HFFc6 (cell line): ENCODE data around the gene RRP1. TPM values are rescaled to one million over a fixed set of nuclear protein-coding genes. Genes with fewer than 3 reads are reported as not detected.

Source experiments
- DNase-seq: peaks from one replicate; pipeline ENCODE4 v3.0.0-alpha.2; 2018
- H3K27ac Mint-ChIP-seq: 2 replicates; pipeline ENCODE4 v1.8.0; 2020; ENCODE audit warnings: mild to moderate bottlenecking, mixed read lengths
- H3K27me3 Mint-ChIP-seq: 2 replicates; pipeline ENCODE4 v1.8.0; 2021; ENCODE audit warnings: mild to moderate bottlenecking, moderate library complexity, mixed read lengths; ENCODE audit not compliant: insufficient read depth
- H3K36me3 Mint-ChIP-seq: 2 replicates; pipeline ENCODE4 v1.8.0; 2021; ENCODE audit warnings: low read depth, mixed read lengths
- H3K4me1 Mint-ChIP-seq: 2 replicates; pipeline ENCODE4 v1.8.0; 2020; ENCODE audit warnings: low read depth, mixed read lengths
- H3K4me3 Mint-ChIP-seq: 2 replicates; pipeline ENCODE4 v1.8.0; 2020; ENCODE audit warnings: mild to moderate bottlenecking, moderate library complexity, mixed read lengths
- H3K9me3 Mint-ChIP-seq: 2 replicates; pipeline ENCODE4 v1.8.0; 2020; ENCODE audit warnings: mild to moderate bottlenecking, mixed read lengths
- CTCF ChIP-seq: fragments of 200-600 bp; sonication (generic); IDR thresholded peaks from 2 replicates; pipeline ENCODE4 v1.5.0; 2021; ENCODE audit warnings: antibody characterized with exemption, mild to moderate bottlenecking
- total RNA-seq, 6 experiments: library from RNA; stranded (reverse); fragmentation: NEBNext Ultra II Directional; extraction: Animal tissue kit (Norgen Biotek cat#: 25700); gene quantifications; 2 replicates in 1 of 6; 3 replicates in 5 of 6; pipeline ENCODE4 v1.2.3, GENCODE V29; 2021

The RRP1 gene
- total RNA-seq, 6 experiments from 2014 or later, result 19.9 to 24.8 (median 23.0) TPM

DNA sequence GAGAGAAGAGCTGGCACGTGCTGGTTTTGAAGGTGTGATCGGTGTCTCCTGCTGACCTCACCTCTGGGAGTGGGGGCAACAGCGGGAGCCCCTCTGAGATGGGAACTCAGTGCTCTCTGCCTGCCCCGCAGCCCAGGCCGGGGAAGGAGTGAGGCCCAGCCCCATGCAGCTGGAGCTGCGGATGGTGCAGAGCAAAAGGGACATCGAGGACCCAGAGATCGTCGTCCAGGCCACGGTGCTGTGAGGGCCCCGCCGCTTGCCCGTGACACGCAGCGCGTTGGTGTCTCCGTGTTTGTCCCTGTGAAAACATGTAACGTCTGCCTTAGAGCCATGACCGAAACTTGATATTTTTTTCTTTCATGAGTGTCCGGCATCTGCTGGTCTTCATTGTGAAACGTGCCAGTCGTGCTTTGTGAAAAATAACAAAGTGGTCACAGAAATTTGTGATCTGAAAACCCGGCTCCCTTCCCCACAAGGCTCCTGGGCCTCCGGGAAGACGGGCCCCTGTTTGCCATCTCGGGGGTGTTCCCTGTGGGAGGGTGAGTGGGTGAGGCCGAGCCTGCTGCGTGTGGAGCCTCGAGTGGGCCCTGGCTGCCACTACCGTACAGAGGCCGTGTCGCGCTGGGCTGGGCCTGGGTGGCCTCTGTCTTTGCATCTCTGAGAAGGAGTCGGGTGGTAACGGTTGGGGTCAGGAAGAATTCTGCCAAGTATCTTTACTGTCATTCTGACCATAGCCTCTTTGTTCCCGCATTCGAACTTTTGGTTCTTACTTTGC is 33.4 kb upstream of the RRP1 start:
- DNase-seq, result no peak
- Mint-ChIP-seq H3K27me3 (no peaks in the 10 kb centered on the region; the same call in 1 of the 2 replicates), H3K4me1 (no peaks in the 10 kb centered on the region), H3K9me3 (no peaks in the 10 kb centered on the region), H3K4me3 (no peak overlapping the region), H3K36me3 (peaks cover 22% of the 10 kb centered on the region), H3K27ac (no peak overlapping the region)
- no peak for TF ChIP-seq CTCF

DNA sequence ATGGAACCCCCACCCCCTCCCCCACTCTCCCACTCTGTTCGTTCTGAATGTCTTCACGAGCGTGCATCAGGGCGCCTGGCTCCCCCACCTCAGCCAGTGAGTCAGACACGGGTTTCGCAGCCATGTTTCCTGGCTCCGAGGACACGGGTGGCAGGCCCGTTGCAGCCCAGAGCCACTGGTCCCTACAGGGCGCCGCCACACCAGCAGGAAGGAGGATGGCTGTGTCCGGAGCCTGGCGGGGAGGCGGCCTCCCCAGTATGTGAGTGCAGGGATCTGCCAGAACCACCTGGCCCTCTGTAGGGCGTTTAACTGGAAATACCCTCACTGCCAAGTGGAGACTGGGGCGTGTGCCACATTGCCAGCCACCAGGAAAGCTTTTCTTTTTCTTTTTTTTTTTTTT is 31.8 kb upstream of the RRP1 start:
- H3K9me3 Mint-ChIP-seq, result no peaks in the 10 kb centered on the region
- no peak overlapping the region for H3K4me3 Mint-ChIP-seq
- no peak for TF ChIP-seq CTCF
- no peak for DNase-seq
- no peak overlapping the region for H3K27ac Mint-ChIP-seq
- no peaks in the 10 kb centered on the region for H3K4me1 Mint-ChIP-seq
- H3K36me3 Mint-ChIP-seq, result peaks cover 24% of the 10 kb centered on the region
- no peaks in the 10 kb centered on the region; the same call in 1 of the 2 replicates for H3K27me3 Mint-ChIP-seq

DNA sequence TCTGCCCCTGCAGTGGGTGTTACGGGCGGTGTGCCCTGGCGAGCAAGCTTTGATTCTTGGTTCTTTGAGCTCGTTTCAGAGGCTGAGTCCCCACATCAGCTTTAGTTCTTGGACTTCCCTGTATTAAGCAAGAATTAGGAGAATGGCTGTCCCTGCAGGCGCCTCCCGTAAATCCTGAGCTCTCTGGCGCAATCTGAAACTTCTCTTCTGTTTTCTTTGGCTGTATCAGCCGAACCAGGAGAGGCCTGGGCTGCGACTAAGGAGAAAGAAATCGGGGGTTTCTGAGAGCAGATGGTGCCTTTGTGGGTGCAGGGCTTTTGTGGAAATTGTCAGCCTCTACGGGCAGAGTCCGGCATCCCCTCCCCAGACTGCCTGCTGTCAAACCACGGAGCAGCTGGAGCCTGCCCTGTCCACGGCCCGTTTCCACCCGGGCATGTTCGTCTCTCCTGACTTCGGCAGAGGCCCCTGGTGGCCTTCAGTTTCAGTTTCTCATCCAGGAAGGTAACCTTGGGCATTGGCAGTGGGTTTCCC is 31.2 kb upstream of the RRP1 start:
- Mint-ChIP-seq H3K27ac (no peak overlapping the region), H3K27me3 (no peaks in the 10 kb centered on the region; the same call in 1 of the 2 replicates), H3K4me3 (no peak overlapping the region), H3K9me3 (no peaks in the 10 kb centered on the region), H3K4me1 (no peaks in the 10 kb centered on the region), H3K36me3 (peaks cover 22% of the 10 kb centered on the region)
- no peak for DNase-seq
- TF ChIP-seq CTCF, result no peak

GRCh38 chr21:43758811-43759210 is 30.6 kb upstream of the RRP1 start:
- H3K27ac Mint-ChIP-seq, result no peak overlapping the region
- no peaks in the 10 kb centered on the region for H3K9me3 Mint-ChIP-seq
- H3K4me3 Mint-ChIP-seq, result no peak overlapping the region
- no peak for DNase-seq
- H3K4me1 Mint-ChIP-seq, result no peaks in the 10 kb centered on the region
- H3K36me3 Mint-ChIP-seq, result peaks cover 19% of the 10 kb centered on the region
- TF ChIP-seq CTCF, result no peak
- no peaks in the 10 kb centered on the region; the same call in 1 of the 2 replicates for H3K27me3 Mint-ChIP-seq

- no peak for TF ChIP-seq CTCF
- no peaks in the 10 kb centered on the region for H3K9me3 Mint-ChIP-seq
- no peak overlapping the region for H3K27ac Mint-ChIP-seq
- no peaks in the 10 kb centered on the region; the same call in 1 of the 2 replicates for H3K27me3 Mint-ChIP-seq
- H3K4me3 Mint-ChIP-seq, result no peak overlapping the region
- DNase-seq, result no peak
- peaks cover under 1% of the 10 kb centered on the region for H3K4me1 Mint-ChIP-seq
- H3K36me3 Mint-ChIP-seq, result peaks cover 13% of the 10 kb centered on the region; the same call in 1 of the 2 replicates
Measured at GRCh38 chr21:43759651-43760050, 29.7 kb upstream of the RRP1 start.
